K562 treated with DMSO at 1 percent for 48 hours (cell line): Measurements from ENCODE around the gene BTK. TPM values are rescaled to one million over a fixed set of nuclear protein-coding genes. Genes with fewer than 3 reads are reported as not detected.

ENCODE experiments used
- total RNA-seq: library from RNA; unstranded; fragments of 300-600 nt; gene quantifications from 2 replicates; pipeline ENCODE4 v1.2.3, GENCODE V29; 2022; ENCODE audit warnings: low replicate concordance; ENCODE audit errors: extremely low read depth

Gene BTK
- total RNA-seq = not detected in 2 replicates

DNA sequence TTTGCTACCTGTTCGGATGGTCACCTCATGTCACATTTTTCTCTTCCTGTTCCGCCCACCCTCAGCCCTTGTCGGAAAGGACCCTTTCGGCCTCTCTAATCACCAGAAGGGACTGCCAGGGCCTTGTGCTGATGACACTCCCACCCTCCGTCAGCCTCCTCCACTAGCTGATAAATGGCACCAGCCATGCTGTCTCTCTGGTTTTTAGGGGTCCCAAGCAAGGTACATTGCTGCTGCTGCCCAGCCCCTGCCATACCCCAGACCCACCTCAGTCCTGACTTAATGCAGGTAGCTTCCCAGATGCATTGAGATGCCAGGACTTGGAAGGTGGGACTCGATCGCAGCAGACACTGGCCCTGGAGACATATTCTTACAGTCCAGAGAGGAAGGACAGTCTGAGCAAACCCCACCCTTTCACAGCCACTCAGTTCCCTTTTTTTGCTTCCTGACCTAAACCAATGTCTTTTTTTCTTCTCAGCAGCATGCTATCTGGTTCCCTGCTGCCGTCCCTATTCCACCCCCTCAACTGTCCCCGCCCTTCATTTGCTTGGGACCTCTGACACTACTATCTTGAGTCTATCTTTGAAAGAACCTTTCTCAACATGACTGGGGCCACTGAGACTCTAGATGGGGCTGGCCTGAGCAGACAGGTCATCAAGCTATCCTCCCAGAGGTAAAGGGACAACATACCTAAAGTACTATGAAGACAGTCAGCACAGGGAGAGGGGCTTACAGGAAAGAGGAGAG, at the start of gene BTK:
BTK (minus strand) TSS at position 397 of the 747 bp plus-strand sequence. CDS start 10,907 bp downstream, outside the sequence.

DNA sequence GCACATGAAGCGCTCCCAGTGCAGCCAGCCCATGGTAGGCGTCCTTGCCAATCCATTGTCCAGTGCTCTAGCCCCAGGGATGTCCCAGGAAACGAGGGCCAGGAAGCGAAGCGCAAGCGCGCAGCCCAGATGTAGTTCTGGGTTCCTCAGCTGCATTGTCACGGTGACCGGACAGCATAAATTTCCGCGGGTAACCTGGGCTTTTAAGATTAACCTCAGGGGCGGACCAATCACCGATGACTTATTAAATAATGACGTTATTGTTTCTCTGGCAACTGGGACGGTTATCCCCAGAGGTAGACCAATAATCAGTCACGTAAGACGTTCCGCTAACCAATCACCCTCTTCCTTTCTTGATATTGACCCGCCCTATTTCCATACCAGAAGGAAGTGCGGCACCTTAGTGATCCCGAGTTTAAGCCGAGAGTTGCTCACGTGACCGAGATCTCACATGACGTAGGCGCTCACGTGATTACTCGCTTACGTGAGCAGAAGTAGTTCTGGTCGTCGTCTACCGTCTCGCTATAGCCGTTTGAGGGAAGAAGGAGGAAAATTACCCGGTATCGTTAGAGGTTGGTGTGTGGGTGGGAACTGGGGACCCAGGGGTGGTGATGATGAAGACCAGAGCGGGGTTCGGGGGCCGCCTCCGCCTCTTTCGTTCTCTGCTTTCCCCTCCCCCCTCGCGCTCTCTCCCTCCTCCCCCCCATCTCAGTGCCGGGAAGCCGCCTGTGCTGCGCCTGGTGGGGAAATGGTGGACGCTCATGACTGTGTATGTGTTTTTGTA, 21.9 kb upstream of the BTK start, which contains the start of the genes GLA and HNRNPH2:
GLA (minus strand) TSS at position 178 of the 784 bp plus-strand sequence; CDS start at position 156, 22 bp downstream.
HNRNPH2 (plus strand) TSS at position 475 of the 784 bp plus-strand sequence. CDS start 3,767 bp downstream, outside the sequence.

DNA sequence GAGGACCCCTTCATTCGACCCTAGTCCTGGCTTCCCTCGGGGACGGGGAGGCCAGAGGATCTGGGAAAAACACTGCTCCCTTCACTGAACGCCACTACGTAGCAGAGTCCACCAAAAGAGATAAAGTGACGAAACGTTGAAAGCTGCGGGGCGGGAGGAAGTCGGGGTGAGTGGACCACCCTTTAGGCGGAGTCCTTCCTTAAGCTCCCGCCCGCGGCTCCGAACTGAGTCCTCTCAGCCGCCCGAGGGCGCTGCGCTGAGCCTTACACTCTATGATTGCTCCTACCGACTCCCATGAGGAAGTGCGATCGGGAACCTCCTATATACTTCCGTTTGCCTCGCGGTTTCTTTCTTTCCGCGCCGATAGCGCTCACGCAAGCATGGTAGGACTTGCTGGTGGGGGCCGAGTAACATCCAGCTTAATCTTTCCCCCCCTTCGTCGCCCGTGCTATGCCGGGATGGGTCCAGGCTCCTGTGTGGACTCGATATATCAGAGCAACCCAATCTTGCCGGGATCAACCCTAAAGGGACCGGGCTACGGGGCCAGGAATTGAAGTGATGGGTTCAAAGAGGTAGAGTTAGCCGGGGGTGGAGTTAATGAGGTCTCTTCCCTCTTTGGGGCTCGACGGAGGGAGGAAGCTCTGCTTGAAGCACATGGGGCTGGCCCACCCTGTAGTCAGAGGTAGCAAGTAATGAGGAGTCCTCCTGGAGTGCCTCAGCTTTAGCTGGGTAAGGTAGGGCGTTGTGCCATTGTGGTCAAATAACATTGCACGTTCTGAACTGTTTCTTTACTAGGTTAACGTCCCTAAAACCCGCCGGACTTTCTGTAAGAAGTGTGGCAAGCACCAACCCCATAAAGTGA, 4.9 kb upstream of the BTK start, which contains the start of gene RPL36A:
RPL36A (plus strand) TSS at position 348 of the 862 bp plus-strand sequence; CDS start at position 381, 33 bp downstream.

DNA sequence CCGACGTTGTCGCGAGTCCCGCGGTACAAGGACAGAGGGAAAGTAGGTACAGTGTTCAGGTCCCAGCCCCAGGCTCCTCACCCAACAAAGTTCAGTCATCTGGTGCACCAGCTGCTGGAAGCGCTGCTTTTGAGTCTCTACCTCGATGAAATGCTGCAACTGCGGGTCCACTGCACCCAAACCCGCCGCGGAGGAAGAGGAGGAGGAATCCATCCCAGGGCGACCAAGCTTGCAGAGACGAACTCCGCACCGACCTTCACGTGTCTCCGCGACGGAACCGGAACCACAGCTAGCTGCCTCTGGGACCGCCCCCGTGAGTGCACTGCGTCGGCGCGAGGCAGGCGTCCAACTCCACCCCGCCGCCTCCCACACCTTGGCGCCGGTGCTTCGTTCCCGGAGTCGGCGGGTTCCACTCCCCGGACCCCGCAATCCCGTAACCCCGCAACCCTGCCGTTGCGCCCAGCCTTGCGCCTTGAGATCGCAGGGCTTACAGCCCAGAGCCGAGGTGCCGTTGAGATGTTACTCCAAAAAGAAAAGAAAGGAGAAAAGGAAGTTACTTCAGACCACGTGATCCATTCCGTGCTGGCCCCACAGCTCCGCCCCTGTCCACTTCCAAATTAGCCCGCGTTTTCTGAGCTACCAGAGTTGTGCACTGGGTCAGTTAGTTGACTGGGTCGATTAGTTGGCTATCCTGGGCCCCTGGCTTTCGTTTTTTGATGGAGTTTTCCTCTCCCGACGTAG, 37.4 kb downstream of the BTK start, which contains the start of gene TIMM8A:
TIMM8A (minus strand) TSS at position 291 of the 741 bp plus-strand sequence; CDS start at position 213, 78 bp downstream.

Other genes with a start within 250 kb of the BTK start
- not detected in 2 replicates for gene DRP2, start 166.4 kb downstream of the BTK start, total RNA-seq
- gene TAF7L, start 94.9 kb downstream of the BTK start, total RNA-seq = not detected in 2 replicates
- gene TIMM8A, start 37.4 kb downstream of the BTK start, total RNA-seq = not detected in 2 replicates
- 6,008 TPM in 1 of 2 replicates, not detected in the other for gene RPL36A, start 4.8 kb upstream of the BTK start, total RNA-seq
- not detected in 2 replicates for gene GLA, start 21.7 kb upstream of the BTK start, total RNA-seq
- gene HNRNPH2, start 22.0 kb upstream of the BTK start, total RNA-seq = not detected in 2 replicates
- not detected in 2 replicates for gene ARMCX4, start 99.3 kb upstream of the BTK start, total RNA-seq
- not detected in 2 replicates for gene ARMCX1, start 164.4 kb upstream of the BTK start, total RNA-seq
- not detected in 2 replicates for gene ARMCX6, start 231.8 kb upstream of the BTK start, total RNA-seq
- gene ARMCX3, start 237.0 kb upstream of the BTK start, total RNA-seq = not detected in 2 replicates